ENCODE results near the gene NCOA7. TPM values are rescaled to one million over a fixed set of nuclear protein-coding genes. Genes with fewer than 3 reads are reported as not detected.

Gene NCOA7
- total and polyA plus RNA-seq, 11 donors: 3.8 to 23.1 (median 8.2) TPM

GRCh38 chr6:125794342-125795137 lies 3.8 kb downstream of the NCOA7 start:
- no peak for TF ChIP-seq POLR2A (IDR thresholded peaks at IDR 0.05)
- no peak for TF ChIP-seq CTCF (IDR thresholded peaks at IDR 0.05)
- H3K4me1 ChIP-seq: peaks cover 0 to 65% (median 15%) of the 10 kb centered on the region in 12 donors
- no peaks in the 10 kb centered on the region for H3K9me3 ChIP-seq
- ATAC-seq: no peak
- H3K36me3 ChIP-seq: peaks cover 0 to 15% (median 0%) of the 10 kb centered on the region in 9 donors
- peak overlapping the region in 4 of 12 donors; percentile 1 to 97 (median 14) for H3K27ac ChIP-seq
- 95 to 97% (median 96%) methylated on average over 5 of the region's 5 CpGs for WGBS, 4 donors
- H3K4me3 ChIP-seq: peak overlapping the region in 1 of 12 donors; percentile 92
- intact Hi-C loops (cut with DNase I): loop anchor here in 9 of 10 donors (5.0 to 10.0 kb wide), 7 partner anchors 43 to 163 kb away; partner anchors contain the start of gene HINT3 (in 1 of the 9)
- DNase-seq: no peak
- H3K27me3 ChIP-seq: no peaks in the 10 kb centered on the region

GRCh38 chr6:125795301-125795700 lies 4.5 kb downstream of the NCOA7 start:
- intact Hi-C loops (cut with DNase I): loop anchor here in 2 of 10 donors (10.0 kb wide), 1 partner anchor 60 kb away; no protein-coding TSS in a partner anchor
- Histone ChIP-seq H3K4me3 (no peak overlapping the region), H3K27ac (no peak overlapping the region), H3K4me1 (peaks cover 0 to 61% (median 9%) of the 10 kb centered on the region in 12 donors), H3K36me3 (peaks cover 0 to 15% (median 0%) of the 10 kb centered on the region in 9 donors), H3K27me3 (no peaks in the 10 kb centered on the region), H3K9me3 (no peaks in the 10 kb centered on the region)
- ATAC-seq (no peak), DNase-seq (no peak)
- no peak for TF ChIP-seq CTCF (IDR thresholded peaks at IDR 0.05)
- no peak for TF ChIP-seq POLR2A (IDR thresholded peaks at IDR 0.05)
- 93 to 97% (median 97%) methylated on average over 1 of the region's 1 CpG for WGBS, 4 donors

GRCh38 chr6:125797120-125797885 lies 6.5 kb downstream of the NCOA7 start:
- H3K4me1 ChIP-seq: peaks cover 0 to 67% (median 8%) of the 10 kb centered on the region in 12 donors
- DNase-seq (no peak), ATAC-seq (no peak)
- no peak overlapping the region for H3K4me3 ChIP-seq
- no peaks in the 10 kb centered on the region for H3K27me3 ChIP-seq
- intact Hi-C loops (cut with DNase I): loop anchor here in 2 of 10 donors (10.0 kb wide), 1 partner anchor 57 kb away; no protein-coding TSS in a partner anchor
- H3K27ac ChIP-seq: peak overlapping the region in 1 of 12 donors; percentile 19
- 94 to 98% (median 95%) methylated on average over 3 of the region's 3 CpGs for WGBS, 4 donors
- peaks cover 0 to 17% (median 0%) of the 10 kb centered on the region in 9 donors for H3K36me3 ChIP-seq
- TF ChIP-seq CTCF (IDR thresholded peaks at IDR 0.05) (no peak), POLR2A (IDR thresholded peaks at IDR 0.05) (no peak)
- no peaks in the 10 kb centered on the region for H3K9me3 ChIP-seq

Measured in heart left ventricle (tissue), 16 donors.